Measurements from ENCODE around the gene JAM3. TPM values are rescaled to one million over a fixed set of nuclear protein-coding genes. Genes with fewer than 3 reads are reported as not detected.

The JAM3 gene
- total and polyA plus RNA-seq, 9 of the 15 experiments (the other 6 are each of a cell fraction or from before 2014, with no cell fraction given): 0.22 to 0.76 (median 0.40) TPM

GRCh38 chr11:134155946-134156865 is 87.3 kb downstream of the JAM3 start (continued):
- no peak for TF ChIP-seq AFF4 (CRISPR knock-in tag; IDR thresholded peaks at IDR 0.05)
- no peak for TF ChIP-seq U2AF1 (optimal IDR thresholded peaks at IDR 0.05; ENCODE audit: low read depth, low read length)
- no peak for TF ChIP-seq ZNF589 (CRISPR knock-in tag; IDR thresholded peaks at IDR 0.05; ENCODE audit: low read depth)
- TF ChIP-seq AFF1 (IDR thresholded peaks at IDR 0.05; ENCODE audit: low read depth in 1 of 2, partially characterized antibody in 2 of 2): no peak
